Spleen (tissue), 11 donors: ENCODE results near the gene SHE. TPM values are rescaled to one million over a fixed set of nuclear protein-coding genes. Genes with fewer than 3 reads are reported as not detected.
A peak's percentile ranks its signal among the peaks of the same experiment; 100 is the strongest.

ENCODE experiments used
- DNase-seq: peaks from one replicate; pipeline ENCODE4 v3.0.0-alpha.2; 2020
- H3K27ac ChIP-seq, 8 donors: fragments of 200-600 bp; sonication (generic) in 7 of 8; 1 replicate in 4 of 8; 2 replicates in 4 of 8; pipeline versions ENCODE4 v1.5.0 to v1.8.0; 2016 to 2021; ENCODE audit warnings: inconsistent platforms in 4 of 8, mild to moderate bottlenecking in 4 of 8, moderate library complexity in 1 of 8
- H3K27me3 ChIP-seq, 7 donors: fragments of 200-600 bp; sonication (generic) in 6 of 7; replicated peaks in 1 of 7; 1 replicate in 4 of 7; 2 replicates in 3 of 7; pipeline versions ENCODE4 v1.5.0 to v1.8.0; 2016 to 2021; ENCODE audit warnings: inconsistent platforms in 3 of 7, mild to moderate bottlenecking in 1 of 7
- H3K36me3 ChIP-seq, 6 donors: fragments of 200-600 bp; sonication (generic) in 5 of 6; 1 replicate in 4 of 6; 2 replicates in 2 of 6; pipeline versions ENCODE4 v1.5.0 to v1.8.0; 2016 to 2021; ENCODE audit warnings: inconsistent platforms in 2 of 6
- H3K4me1 ChIP-seq, 6 donors: fragments of 200-600 bp; sonication (generic) in 5 of 6; 1 replicate in 3 of 6; 2 replicates in 3 of 6; pipeline versions ENCODE4 v1.5.0 to v1.8.0; 2016 to 2021; ENCODE audit warnings: inconsistent platforms in 3 of 6
- H3K4me3 ChIP-seq, 8 donors: fragments of 200-600 bp; sonication (generic) in 7 of 8; 1 replicate in 4 of 8; 2 replicates in 4 of 8; pipeline versions ENCODE4 v1.5.0 to v1.8.0; 2016 to 2021; ENCODE audit warnings: inconsistent platforms in 4 of 8, mild to moderate bottlenecking in 4 of 8, moderate library complexity in 2 of 8
- H3K9me3 ChIP-seq, 8 donors: fragments of 200-600 bp; sonication (generic) in 7 of 8; 1 replicate in 4 of 8; 2 replicates in 4 of 8; pipeline versions ENCODE4 v1.5.0 to v1.8.0; 2016 to 2021; ENCODE audit warnings: inconsistent platforms in 4 of 8
- CTCF ChIP-seq, 11 experiments: fragments of 200-600 bp in 7 of 11; fragments of 450-650 bp in 4 of 11; sonication (generic) in 4 of 11; IDR thresholded peaks in 8 of 11; conservative IDR thresholded peaks in 3 of 11; 1 replicate in 7 of 11; 2 replicates in 4 of 11; pipeline versions ENCODE4 v1.4.0 to v1.8.0; 2016 to 2021; ENCODE audit warnings: antibody characterized with exemption in 11 of 11, inconsistent platforms in 4 of 11, mild to moderate bottlenecking in 1 of 11
- POLR2A ChIP-seq, 3 donors: fragments of 450-650 bp; IDR thresholded peaks; one replicate each; pipeline ENCODE4 v1.5.1; 2017; ENCODE audit warnings: antibody characterized with exemption in 3 of 3, mild to moderate bottlenecking in 1 of 3
- POLR2AphosphoS5 ChIP-seq, 3 donors: sonication (generic); formaldehyde crosslinking; IDR thresholded peaks; one replicate each; pipeline ENCODE4 v1.5.1; 2017; ENCODE audit warnings: antibody characterized with exemption in 3 of 3
- WGBS, 5 donors: extraction: QIAGEN DNeasy Blood & Tissue Kit in 3 of 5; methylation state at CpG; one replicate each; pipeline versions ENCODE4 v1.1.5 to v1.1.7; 2013 to 2018; 5-methylcytosine and 5-hydroxymethylcytosine counted together
- intact Hi-C: fragments of 100-400 bp; cut with DNase I; formaldehyde crosslinking; loops from one replicate; pipeline ENCODE4 v1.15.0; 2023; ENCODE audit warnings: low total_unique reads
- polyA plus RNA-seq, 3 donors: library from polyadenylated mRNA; stranded (reverse); fragments of 200-250 nt; gene quantifications; one replicate each; pipeline ENCODE4 v1.2.1, GENCODE V29; 2013
- total RNA-seq, 7 donors: library from RNA; depleted of rRNA in 3 of 7; stranded (reverse); fragments of >200 nt in 3 of 7; fragmentation: NEBNext Ultra II Directional in 4 of 7; extraction: Animal tissue kit (Norgen Biotek cat#: 25700) in 4 of 7; gene quantifications; one replicate each; pipeline versions ENCODE4 v1.1.0 to v1.2.1, GENCODE V29; 2016 to 2021
- donor health status: healthy with polysubstance abuse.
- donor health status: DM: no; HTN: no; CAD: no; lungs with moderate emphysema.
- donor health status: DM: no; HTN: no; CAD: no.
- donor health status: Bipolar disorder and iron deficiency.
- donor health status: healthy.
- donor health status: DM: no; HTN: no; CAD: no.
- donor health status: DM: yes; HTN: yes; CAD: no.

SHE gene
- total and polyA plus RNA-seq, 10 donors = 8.2 to 54.7 (median 32.4) TPM

DNA sequence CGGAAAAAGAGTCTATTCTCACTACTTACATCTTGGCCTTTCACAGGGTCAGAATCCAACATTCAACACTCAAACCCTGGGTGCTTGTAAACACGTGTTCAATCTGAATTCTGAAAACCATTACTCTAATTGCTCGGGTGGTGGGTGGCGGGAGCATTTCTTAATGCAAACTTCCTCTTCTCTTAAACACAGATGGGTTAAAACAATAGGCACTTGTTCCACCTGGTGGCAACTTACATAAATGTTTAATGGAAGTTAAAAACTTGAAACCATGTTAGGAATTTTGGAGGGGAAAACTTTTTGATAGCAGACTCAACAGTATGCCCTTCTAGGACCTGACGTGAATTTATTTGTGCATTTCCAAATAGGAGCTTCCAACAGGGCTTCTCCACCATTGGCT, 23.6 kb downstream of the SHE start:
- no peaks in the 10 kb centered on the region for H3K27me3 ChIP-seq
- intact Hi-C loops = no loop called here
- H3K27ac ChIP-seq = peak overlapping the region in 6 of 8 donors; percentile 14 to 54 (median 35)
- peaks cover 0 to 14% (median 2%) of the 10 kb centered on the region in 6 donors for H3K36me3 ChIP-seq
- TF ChIP-seq CTCF (IDR thresholded peaks at IDR 0.05 in 8 of 11, conservative IDR thresholded peaks at IDR 0.05 in 3 of 11) = peak in 5 of 11 experiments; percentile 7 to 37 (median 29)
- no peak for TF ChIP-seq POLR2A (IDR thresholded peaks at IDR 0.05)
- no peak for TF ChIP-seq POLR2AphosphoS5 (IDR thresholded peaks at IDR 0.05)
- peaks cover 8 to 58% (median 26%) of the 10 kb centered on the region in 6 donors for H3K4me1 ChIP-seq
- 31 to 46% (median 38%) methylated on average over 5 of the region's 5 CpGs for WGBS, 5 donors
- no peak for DNase-seq
- no peak overlapping the region for H3K4me3 ChIP-seq
- H3K9me3 ChIP-seq = no peaks in the 10 kb centered on the region

DNA sequence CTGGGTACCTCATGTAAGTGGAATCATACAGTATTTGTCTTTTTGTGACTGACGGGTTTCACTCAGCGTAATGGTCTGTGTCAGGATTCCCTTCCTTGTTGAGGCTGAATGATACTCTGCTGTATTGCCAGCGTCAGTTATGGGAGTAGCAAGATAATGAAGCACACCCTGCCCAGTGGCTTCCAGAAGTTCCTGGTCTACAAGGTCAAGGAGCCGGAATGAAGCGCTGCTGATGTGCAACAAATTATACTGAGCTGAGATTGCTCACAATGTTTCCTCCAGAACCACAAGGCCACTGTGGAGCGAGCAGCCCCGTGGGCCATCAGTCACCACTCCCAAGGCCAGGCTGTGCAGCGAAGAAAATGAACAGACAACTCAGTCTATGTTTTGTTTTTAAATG, 24.2 kb downstream of the SHE start:
- H3K4me1 ChIP-seq = peaks cover 8 to 58% (median 26%) of the 10 kb centered on the region in 6 donors
- H3K27ac ChIP-seq = peak overlapping the region in 5 of 8 donors; percentile 16 to 54 (median 31)
- peaks cover 0 to 7% (median 0%) of the 10 kb centered on the region in 6 donors for H3K36me3 ChIP-seq
- TF ChIP-seq CTCF (IDR thresholded peaks at IDR 0.05 in 8 of 11, conservative IDR thresholded peaks at IDR 0.05 in 3 of 11) (no peak), POLR2AphosphoS5 (IDR thresholded peaks at IDR 0.05) (no peak), POLR2A (IDR thresholded peaks at IDR 0.05) (no peak)
- DNase-seq = no peak
- 74 to 89% (median 75%) methylated on average over 8 of the region's 8 CpGs for WGBS, 5 donors
- no peak overlapping the region for H3K4me3 ChIP-seq
- H3K9me3 ChIP-seq = no peaks in the 10 kb centered on the region
- no peaks in the 10 kb centered on the region for H3K27me3 ChIP-seq
- intact Hi-C loops = no loop called here

DNA sequence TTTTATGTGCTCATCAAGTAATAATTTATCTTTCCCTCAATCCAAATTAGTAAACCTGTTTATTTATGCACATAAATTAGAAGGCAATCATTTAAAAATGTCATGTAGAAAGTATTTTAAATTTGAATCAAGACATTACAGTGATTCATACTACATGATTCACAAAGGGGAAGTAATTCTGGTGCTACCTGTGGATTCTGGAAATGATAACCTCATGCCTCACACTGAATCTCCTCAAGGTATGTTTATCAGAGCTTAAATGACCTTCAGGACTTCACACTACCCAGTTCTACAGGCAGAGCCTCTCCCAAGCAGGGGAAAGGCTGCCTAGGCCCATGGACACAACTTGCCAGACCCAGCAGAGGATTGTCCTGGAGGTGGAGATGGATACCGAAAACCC, 25.4 kb downstream of the SHE start:
- H3K9me3 ChIP-seq = no peaks in the 10 kb centered on the region
- H3K4me3 ChIP-seq = no peak overlapping the region
- H3K27me3 ChIP-seq = no peaks in the 10 kb centered on the region
- H3K27ac ChIP-seq = peak overlapping the region in 1 of 8 donors; percentile 4
- intact Hi-C loops = no loop called here
- peaks cover 8 to 58% (median 26%) of the 10 kb centered on the region in 6 donors for H3K4me1 ChIP-seq
- TF ChIP-seq POLR2A (IDR thresholded peaks at IDR 0.05) (no peak), CTCF (IDR thresholded peaks at IDR 0.05 in 8 of 11, conservative IDR thresholded peaks at IDR 0.05 in 3 of 11) (no peak), POLR2AphosphoS5 (IDR thresholded peaks at IDR 0.05) (no peak)
- DNase-seq = no peak
- no peaks in the 10 kb centered on the region for H3K36me3 ChIP-seq
- 83 to 100% (median 96%) methylated on average over 1 of the region's 1 CpG for WGBS, 5 donors

GRCh38 chr1:154474802-154475201, 27.4 kb downstream of the SHE start:
- H3K36me3 ChIP-seq = peaks cover 0 to 4% (median 0%) of the 10 kb centered on the region in 6 donors
- H3K4me3 ChIP-seq = no peak overlapping the region
- TF ChIP-seq CTCF (IDR thresholded peaks at IDR 0.05 in 8 of 11, conservative IDR thresholded peaks at IDR 0.05 in 3 of 11) (no peak), POLR2A (IDR thresholded peaks at IDR 0.05) (no peak), POLR2AphosphoS5 (IDR thresholded peaks at IDR 0.05) (no peak)
- no peak for DNase-seq
- H3K4me1 ChIP-seq = peaks cover 3 to 51% (median 16%) of the 10 kb centered on the region in 6 donors
- H3K9me3 ChIP-seq = no peaks in the 10 kb centered on the region
- WGBS, 5 donors = 45 to 81% (median 54%) methylated on average over 3 of the region's 3 CpGs
- no peak overlapping the region for H3K27ac ChIP-seq
- no peaks in the 10 kb centered on the region for H3K27me3 ChIP-seq
- intact Hi-C loops = no loop called here
